DLD1 (cell line): Measurements from ENCODE around the gene MAPK1.
"Not testable (repeated sequence)": the region's sequence is repeated elsewhere in the genome, so short reads cannot be mapped to it uniquely, and the experiment has no call there.

Source experiments
- in situ Hi-C: cut with HindIII; loops from 2 replicates; pipeline ENCODE4 v1.10.0; 2017; ENCODE audit warnings: low sequenced_read_pairs

MAPK1 gene

GRCh38 chr22:21882754-21883333 lies 15.4 kb upstream of the MAPK1 start:
- in situ Hi-C loops: not testable (repeated sequence)

GRCh38 chr22:21881841-21882753 lies 14.7 kb upstream of the MAPK1 start:
- in situ Hi-C loops: no loop called here

- in situ Hi-C loops: no loop called here
These were observed 9.2 kb upstream of the MAPK1 start for GRCh38 chr22:21876486-21877176.

- in situ Hi-C loops: not testable (repeated sequence)
These were observed 7.5 kb upstream of the MAPK1 start for GRCh38 chr22:21874953-21875352.

- in situ Hi-C loops: no loop called here
These were observed 6.2 kb upstream of the MAPK1 start for GRCh38 chr22:21873619-21874018.

GRCh38 chr22:21872741-21873140 lies 5.3 kb upstream of the MAPK1 start:
- in situ Hi-C loops: not testable (repeated sequence)

GRCh38 chr22:21868651-21869050 lies 1.2 kb upstream of the MAPK1 start:
- in situ Hi-C loops: no loop called here

- in situ Hi-C loops: no loop called here
These were observed 465 bp downstream of the MAPK1 start for GRCh38 chr22:21866833-21867527.

- in situ Hi-C loops: no loop called here
These were observed 2.4 kb downstream of the MAPK1 start for GRCh38 chr22:21865041-21865440.

- in situ Hi-C loops: no loop called here
These were observed 4.8 kb downstream of the MAPK1 start for GRCh38 chr22:21862386-21863245.

GRCh38 chr22:21861851-21862250 lies 5.6 kb downstream of the MAPK1 start:
- in situ Hi-C loops: no loop called here

- in situ Hi-C loops: no loop called here
These were observed 6.1 kb downstream of the MAPK1 start for GRCh38 chr22:21861264-21861848.

- in situ Hi-C loops: no loop called here
These were observed 6.9 kb downstream of the MAPK1 start for GRCh38 chr22:21860491-21861039.

GRCh38 chr22:21858025-21858764 lies 9.2 kb downstream of the MAPK1 start:
- in situ Hi-C loops: no loop called here

GRCh38 chr22:21857481-21857914 lies 9.9 kb downstream of the MAPK1 start:
- in situ Hi-C loops: no loop called here

- in situ Hi-C loops: no loop called here
These were observed 10.6 kb downstream of the MAPK1 start for GRCh38 chr22:21856868-21857267.

GRCh38 chr22:21856197-21856596 lies 11.2 kb downstream of the MAPK1 start:
- in situ Hi-C loops: no loop called here

GRCh38 chr22:21855676-21856075 lies 11.8 kb downstream of the MAPK1 start:
- in situ Hi-C loops: no loop called here

GRCh38 chr22:21850660-21851059 lies 16.8 kb downstream of the MAPK1 start:
- in situ Hi-C loops: no loop called here
